ENCODE results near the gene KRT72.
A peak's percentile ranks its signal among the peaks of the same experiment; 100 is the strongest.
"Not testable (repeated sequence)": the region's sequence is repeated elsewhere in the genome, so short reads cannot be mapped to it uniquely, and the experiment has no call there.

Gene KRT72

GRCh38 chr12:52606096-52606495 is 4.8 kb upstream of the KRT72 start:
- DNase-seq, result no peak

DNA sequence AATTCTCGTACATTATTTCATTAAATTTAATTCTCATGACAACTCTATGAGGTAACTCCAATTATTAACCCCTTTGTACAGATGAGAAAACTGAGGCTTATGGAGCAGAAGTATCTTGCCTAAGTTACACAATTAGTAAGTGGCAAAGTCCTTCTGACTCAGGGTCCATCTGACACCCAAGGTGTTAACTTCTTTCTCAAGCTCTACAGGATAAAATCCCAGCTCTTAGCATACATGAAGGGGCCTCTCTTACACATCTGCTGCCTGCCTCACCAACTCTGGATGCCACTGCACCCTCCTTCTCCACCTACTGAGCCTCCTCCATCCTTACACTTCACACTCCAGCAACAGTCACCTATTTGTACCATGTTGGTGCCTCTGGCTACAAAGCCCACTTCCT is 4.3 kb upstream of the KRT72 start:
- DNase-seq, result no peak

DNA sequence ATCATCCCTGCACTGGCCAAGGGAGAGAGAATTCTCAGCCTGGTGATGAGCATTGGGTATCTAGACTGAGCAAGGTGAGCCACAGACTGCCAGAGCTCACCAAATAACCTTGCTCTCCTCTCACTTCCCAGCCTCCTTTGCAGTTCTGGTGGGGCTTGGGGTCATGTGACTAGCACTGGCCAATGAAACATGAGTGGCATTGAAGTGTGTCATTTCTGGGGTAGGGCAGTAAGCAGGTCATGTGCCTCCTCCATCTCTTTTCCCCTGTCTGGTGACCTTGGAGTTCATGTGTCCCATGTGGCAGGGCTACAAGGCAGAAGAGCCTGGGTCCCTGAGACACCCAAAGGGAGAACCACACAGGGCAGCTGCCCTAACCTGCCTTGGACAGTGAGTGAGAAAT is 3.6 kb upstream of the KRT72 start:
- no peak for DNase-seq

GRCh38 chr12:52603314-52603713 is 2.1 kb upstream of the KRT72 start:
- no peak for DNase-seq

DNA sequence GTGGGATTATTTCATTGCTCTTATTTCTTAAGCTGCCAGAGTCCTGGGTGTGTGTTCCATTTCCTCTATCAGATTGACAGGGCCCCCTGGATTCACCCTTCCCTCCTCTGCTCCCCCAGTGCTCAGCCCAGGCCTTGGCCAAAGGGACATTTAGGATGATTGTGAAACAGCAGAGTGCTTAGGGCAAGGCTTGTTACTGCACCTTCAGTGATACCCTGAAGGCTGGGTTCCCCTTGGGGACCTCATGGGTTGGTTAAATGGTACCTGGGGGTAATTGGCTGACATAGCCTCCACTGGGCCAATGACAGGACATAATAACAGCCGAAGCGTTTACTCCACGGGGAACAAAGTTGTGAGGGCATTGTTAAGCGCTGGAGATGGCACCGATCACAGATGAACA is 1.3 kb upstream of the KRT72 start:
- DNase-seq, result no peak

DNA sequence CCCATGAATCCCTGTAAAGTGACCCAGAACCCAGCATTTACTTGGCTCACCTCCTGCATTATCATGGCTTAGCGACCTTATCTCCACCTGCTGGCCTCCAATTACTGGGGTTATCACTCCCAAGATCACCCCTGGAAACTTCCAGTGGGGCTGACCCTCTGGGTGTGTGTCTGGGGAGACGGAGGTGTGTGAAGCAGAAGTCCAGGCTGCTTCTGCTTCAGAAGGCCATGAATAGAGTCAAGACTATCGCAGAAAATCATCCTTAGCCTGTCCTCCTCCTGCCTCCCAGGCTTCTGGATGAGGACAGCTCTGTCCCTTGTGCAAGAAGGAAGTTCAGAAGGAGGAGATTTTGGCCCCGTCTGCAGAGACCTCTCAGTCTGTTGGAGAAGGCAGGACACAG is 408 bp upstream of the KRT72 start:
- no peak for DNase-seq

GRCh38 chr12:52600475-52600874 is 788 bp downstream of the KRT72 start:
- DNase-seq, result no peak

GRCh38 chr12:52600071-52600470 is 1.2 kb downstream of the KRT72 start:
- DNase-seq, result no peak

DNA sequence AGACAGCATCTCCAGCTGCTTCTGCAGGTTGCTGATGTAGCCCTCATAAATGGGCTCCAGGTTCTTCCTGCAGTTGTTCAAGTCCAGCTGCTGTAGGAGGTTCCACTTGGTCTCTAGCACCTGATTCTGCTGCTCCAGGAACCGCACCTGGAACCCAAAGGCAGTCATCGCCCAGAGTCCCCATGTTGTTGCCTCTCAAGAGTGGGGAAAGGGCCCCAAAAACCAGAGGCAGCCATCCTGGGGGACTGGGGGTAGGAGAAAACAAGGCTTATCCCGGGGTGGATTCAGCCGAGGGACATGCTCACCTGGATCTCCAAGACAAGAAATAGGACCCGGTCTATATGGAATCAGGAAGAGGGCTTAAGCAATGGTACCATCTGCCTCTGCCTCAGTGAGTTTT is 2.3 kb downstream of the KRT72 start:
- DNase-seq, result no peak

DNA sequence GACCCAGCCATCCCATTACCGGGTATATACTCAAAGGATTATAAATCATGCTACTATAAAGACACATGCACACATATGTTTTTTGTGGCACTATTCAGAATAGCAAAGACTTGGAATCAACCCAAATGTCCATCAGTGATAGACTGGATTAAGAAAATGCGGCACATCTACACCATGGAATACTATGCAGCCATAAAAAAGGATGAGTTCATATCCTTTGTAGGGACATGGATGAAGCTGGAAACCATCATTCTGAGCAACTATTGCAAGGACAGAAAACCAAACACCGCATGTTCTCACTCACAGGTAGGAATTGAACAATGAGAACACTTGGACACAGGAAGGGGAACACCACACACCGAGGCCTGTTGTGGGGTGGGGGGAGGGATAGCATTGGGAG is 7.0 kb downstream of the KRT72 start:
- DNase-seq, result not testable (repeated sequence)

DNA sequence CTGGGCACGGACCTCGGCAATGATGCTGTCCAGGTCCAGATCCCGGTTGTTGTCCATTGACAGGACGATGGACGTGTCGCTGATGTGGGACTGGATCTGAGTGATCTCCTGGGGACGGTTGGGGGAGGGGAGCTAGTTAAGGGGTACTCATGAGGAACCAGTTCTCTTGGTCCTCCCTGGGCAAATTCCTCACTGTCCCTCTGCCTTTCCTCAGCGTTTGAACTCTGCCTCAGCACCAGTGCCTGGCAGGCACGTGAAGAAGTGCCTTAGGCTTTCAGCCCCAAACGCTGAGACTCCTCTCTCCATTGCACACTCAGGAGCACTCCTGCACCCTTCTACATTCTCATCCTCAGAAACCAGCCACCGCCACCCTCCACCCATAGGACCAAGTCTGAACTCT is 9.7 kb downstream of the KRT72 start:
- no peak for DNase-seq

- no peak for DNase-seq
Observed at GRCh38 chr12:52590021-52590420, 11.2 kb downstream of the KRT72 start.

DNA sequence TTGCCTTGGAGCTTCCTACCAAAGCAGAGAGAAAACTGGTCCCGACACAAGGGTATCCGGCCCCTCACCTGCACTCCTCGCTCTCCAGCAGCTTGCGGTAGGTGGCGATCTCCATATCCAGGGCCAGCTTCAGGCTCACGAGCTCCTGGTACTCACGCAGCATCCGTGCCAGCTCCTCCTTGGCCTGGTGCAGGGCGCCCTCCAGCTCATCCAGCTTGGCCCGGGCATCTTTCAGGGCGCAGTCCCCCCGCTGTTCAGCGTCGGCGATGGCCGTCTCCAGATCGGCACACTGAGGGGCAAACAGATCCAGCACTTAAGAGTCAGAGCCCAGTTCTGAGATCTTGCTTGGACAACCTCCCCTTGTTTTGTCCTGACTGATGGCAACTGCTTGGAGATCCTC is 13.7 kb downstream of the KRT72 start:
- DNase-seq, result peak; percentile 12

DNA sequence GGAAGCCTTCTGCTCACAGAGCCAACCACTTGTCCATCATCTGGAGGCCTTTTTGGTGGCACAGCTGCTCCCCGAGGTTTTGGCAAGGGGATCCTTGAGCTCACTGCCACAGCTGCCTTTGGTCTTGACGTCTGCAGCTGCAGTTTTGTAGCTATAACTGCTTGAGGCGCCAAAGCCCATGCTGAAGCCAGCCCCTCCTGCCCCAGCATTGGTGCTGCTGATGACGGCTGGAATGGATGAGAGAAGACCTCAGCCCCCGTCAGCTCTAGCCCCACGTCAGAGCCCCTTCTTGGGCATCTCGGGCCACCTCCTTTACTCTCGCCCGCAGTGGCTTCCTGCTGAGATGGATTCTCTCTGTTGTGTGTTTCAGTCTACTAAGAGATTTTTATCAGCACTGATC is 15.3 kb downstream of the KRT72 start:
- DNase-seq, result no peak

DNA sequence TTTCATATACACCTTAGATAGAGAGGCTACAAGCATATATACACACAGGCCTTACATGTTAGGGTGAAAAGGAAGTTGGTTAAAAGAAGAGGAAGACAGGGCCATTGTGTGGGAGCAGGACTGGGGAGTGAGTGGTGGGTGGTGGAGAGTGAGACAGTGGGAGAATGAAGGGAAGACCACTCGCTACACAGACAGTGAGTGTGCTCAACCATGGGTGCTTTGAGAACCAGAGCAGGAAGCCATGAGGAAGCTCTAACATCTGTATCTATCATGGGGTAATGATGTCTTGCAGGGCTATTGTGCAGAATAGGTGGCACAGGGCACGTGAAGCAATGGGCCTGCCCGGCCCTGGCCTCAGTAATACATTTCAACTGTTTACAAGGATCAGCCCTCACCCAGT is 16.2 kb downstream of the KRT72 start:
- no peak for DNase-seq

DNA sequence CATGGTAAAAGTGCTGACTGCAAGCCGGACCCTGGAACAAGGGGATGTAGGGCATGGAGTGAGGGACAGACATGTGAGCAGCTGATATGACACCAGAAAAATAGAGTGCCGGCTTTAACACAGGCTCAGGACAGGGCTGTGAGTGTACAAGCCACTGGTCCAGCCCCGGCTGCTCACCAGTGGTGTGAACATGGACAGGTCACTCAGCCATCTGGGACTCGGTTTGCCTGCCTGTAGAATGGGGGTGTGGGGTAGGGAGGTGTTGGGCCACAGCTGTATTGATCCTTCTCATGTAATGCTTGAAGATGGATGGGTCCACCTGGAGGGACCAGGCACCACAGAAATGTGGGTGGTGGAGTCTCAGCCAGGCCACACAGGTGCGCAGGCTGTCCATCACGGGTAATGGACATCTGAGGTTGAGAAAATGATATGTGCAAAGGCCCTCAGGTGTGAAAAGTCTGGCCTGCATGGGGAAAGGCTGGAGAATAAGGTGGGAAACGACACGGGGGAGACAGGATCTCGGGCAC is 17.0 kb downstream of the KRT72 start:
- DNase-seq, result no peak

GRCh38 chr12:52582971-52583456 is 18.2 kb downstream of the KRT72 start:
- DNase-seq, result peak; percentile 64

DNA sequence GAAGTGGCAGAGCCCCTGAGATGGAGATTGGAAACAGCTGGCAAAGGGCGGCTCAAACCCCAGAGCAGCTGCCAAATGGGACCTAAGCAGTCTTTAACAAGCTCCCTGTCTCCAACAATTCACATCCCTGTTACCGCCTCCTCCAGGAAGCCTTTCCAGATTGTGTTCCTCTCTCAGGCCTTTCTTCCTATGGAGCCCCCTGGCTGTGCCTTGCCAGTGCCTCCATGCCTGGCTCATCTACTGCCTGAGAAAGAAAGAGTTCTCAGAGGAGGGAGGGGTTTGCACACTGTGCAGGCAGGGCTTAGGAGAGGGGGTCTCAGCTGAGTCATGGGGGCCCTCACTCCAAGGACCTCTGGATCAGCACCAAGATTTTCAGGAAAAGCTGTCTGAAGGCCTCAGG is 18.8 kb downstream of the KRT72 start:
- DNase-seq, result no peak

- no peak for DNase-seq
Observed at GRCh38 chr12:52581481-52581880, 19.8 kb downstream of the KRT72 start.

DNA sequence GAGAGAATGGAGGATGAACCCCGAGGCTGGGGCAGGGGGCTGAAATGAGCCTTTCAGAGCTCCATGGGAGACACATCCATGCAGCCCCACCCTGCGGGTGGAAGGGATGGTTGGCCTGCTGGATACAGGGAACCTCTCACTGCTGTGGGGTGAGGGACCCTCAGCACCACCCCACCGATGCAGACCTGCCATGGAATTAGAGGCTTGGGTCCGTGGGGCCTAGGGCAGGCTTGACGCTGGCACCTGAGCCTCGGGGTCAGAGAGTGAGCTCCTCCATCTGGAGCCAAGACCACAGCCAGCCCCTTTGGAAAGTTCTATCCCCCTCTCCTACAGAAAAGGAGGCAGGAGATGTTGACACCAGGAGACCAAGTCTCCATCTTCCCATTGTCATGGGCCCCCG is 20.2 kb downstream of the KRT72 start:
- DNase-seq, result no peak

GRCh38 chr12:52580496-52580895 is 20.8 kb downstream of the KRT72 start:
- DNase-seq, result no peak

DNA sequence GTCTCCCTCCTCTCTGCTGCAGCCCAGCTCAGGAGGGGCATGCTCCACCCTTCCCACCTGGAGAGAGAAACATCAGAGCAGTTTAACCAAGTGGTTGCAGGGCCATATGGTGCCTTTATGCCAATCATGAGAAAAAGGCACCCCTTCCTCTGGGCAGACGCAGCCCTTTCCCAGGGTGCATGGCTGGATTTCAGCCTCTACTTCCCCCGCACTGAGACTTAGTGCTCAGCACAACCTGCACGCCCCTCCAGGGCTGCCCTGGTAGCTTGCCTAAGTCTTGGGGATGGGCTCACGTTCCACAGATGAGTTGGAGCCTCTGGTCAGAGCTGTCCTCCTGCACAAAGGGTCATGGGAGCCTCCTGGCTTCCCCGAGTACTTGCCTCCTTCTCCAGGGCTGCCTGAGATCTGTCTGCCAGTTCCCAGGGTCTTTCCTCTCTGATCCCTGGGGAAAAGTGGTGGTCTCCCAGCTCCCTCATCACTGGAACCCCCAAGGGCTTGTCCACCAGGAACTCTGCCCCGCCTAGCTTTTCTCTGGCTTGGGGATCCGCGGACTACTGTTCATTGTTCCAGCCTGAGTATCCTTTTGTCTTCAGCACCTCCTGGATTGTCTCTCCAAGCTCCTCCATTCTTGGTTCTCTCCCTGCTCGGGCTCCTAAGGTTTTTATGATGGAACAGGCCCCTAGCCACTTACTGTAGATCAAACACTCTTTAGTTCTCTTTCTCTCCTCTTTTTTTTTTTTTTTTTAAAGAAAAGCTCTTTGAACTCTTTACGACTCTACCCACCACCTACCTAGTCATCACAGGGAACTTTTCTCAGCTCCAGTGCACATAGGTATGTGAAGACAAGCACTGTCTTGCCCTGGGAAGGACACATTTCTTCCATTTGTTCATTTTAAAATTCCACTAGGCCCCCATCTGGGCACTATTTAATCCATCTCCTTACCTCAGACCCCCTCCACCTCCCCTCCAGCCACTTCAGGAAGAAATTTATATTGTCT is 21.5 kb downstream of the KRT72 start:
- no peak for DNase-seq

DNA sequence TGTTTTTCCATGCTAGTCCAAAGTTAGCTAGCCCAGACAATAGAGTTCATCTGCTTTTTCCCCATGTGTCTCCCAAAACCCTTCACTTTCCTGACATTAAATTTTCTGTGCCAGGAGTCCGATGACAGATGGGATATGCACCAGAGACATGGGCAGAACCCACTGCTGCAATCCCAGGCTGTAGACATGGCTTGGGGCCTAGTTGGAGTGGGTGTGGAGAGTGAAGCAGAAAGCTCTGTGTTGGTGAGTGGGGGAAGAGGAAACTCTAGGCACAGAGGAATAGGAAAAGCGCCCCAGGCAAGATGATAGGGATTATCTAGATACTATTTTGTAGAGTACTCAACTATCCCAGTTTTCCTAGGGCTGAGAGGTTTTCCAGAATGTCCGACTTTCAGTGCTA is 22.8 kb downstream of the KRT72 start:
- no peak for DNase-seq

DNA sequence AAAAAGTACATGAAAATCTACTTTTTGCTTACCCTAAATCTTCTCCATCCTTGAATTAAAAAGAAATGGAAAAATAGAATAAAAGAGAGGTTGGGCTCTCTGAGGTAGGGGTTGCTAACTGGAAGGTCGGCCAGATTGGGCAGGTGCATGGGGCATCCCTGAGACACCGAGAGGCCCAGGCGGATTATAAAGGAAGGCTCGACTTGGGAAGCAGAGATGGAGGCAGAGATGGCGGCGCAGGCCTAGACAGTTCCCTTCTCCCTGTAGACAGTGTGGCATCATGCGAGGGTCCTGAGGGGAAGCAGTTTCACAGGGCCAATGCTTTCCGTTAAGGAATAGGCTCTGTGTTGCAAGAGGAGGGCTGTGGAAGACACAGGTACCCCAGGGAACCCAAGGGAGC is 23.9 kb downstream of the KRT72 start:
- no peak for DNase-seq

GRCh38 chr12:52575948-52576347 is 25.3 kb downstream of the KRT72 start:
- no peak for DNase-seq

Data from DMS53 (cell line).